Hepatocyte (in vitro differentiated cells): ENCODE measurements around the gene MALAT1. TPM values are rescaled to one million over a fixed set of nuclear protein-coding genes. Genes with fewer than 3 reads are reported as not detected.
"Not testable (repeated sequence)": the region's sequence is repeated elsewhere in the genome, so short reads cannot be mapped to it uniquely, and the experiment has no call there.

Experiments
- DNase-seq: peaks from one replicate; pipeline ENCODE4 v3.0.0-alpha.2; 2016; ENCODE audit warnings: low spot score
- H2AFZ ChIP-seq: fragments of 200-600 bp; sonication (generic); 2 replicates; pipeline ENCODE4 v1.6.0; 2016; ENCODE audit warnings: antibody characterized with exemption, mild to moderate bottlenecking
- H3K27ac ChIP-seq: fragments of 200-600 bp; sonication (generic); 2 replicates; pipeline ENCODE4 v1.5.1; 2016; ENCODE audit warnings: mild to moderate bottlenecking
- H3K27me3 ChIP-seq: fragments of 200-600 bp; sonication (generic); 2 replicates; pipeline ENCODE4 v1.6.1; 2016
- H3K36me3 ChIP-seq: fragments of 200-600 bp; sonication (generic); replicated peaks from 2 replicates; pipeline ENCODE4 v1.5.1; 2016; ENCODE audit warnings: low read depth; ENCODE audit not compliant: insufficient read depth
- H3K4me1 ChIP-seq: fragments of 200-600 bp; sonication (generic); 2 replicates; pipeline ENCODE4 v1.5.1; 2016; ENCODE audit warnings: mild to moderate bottlenecking, moderate library complexity; ENCODE audit not compliant: insufficient read depth
- H3K4me2 ChIP-seq: fragments of 200-600 bp; sonication (generic); 2 replicates; pipeline ENCODE4 v1.6.0; 2016
- H3K4me3 ChIP-seq: fragments of 200-600 bp; sonication (generic); 2 replicates; pipeline ENCODE4 v1.5.1; 2016; ENCODE audit warnings: mild to moderate bottlenecking
- H3K79me2 ChIP-seq: fragments of 200-600 bp; sonication (generic); 2 replicates; pipeline ENCODE4 v1.6.0; 2017; ENCODE audit warnings: mild to moderate bottlenecking
- H3K9me2 ChIP-seq: fragments of 200-600 bp; sonication (generic); replicated peaks from 2 replicates; pipeline ENCODE4 v1.6.0; 2017; ENCODE audit warnings: mild to moderate bottlenecking; ENCODE audit not compliant: insufficient read depth
- H3K9me3 ChIP-seq: fragments of 200-600 bp; sonication (generic); 2 replicates; pipeline ENCODE4 v1.5.1; 2016; ENCODE audit warnings: low read depth, mild to moderate bottlenecking
- H4K20me1 ChIP-seq: fragments of 200-600 bp; sonication (generic); 2 replicates; pipeline ENCODE4 v1.6.0; 2016; ENCODE audit warnings: mild to moderate bottlenecking; ENCODE audit not compliant: insufficient read depth, poor library complexity, severe bottlenecking
- CTCF ChIP-seq: fragments of 200-600 bp; sonication (generic); IDR thresholded peaks from 2 replicates; pipeline ENCODE4 v1.5.1; 2016; ENCODE audit warnings: antibody characterized with exemption, mild to moderate bottlenecking; ENCODE audit not compliant: poor library complexity
- EZH2 ChIP-seq: fragments of 200-600 bp; sonication (generic); IDR thresholded peaks from 2 replicates; pipeline ENCODE4 v1.6.1; 2016; ENCODE audit warnings: antibody characterized with exemption, mild to moderate bottlenecking, borderline replicate concordance
- EZH2phosphoT487 ChIP-seq: fragments of 200-600 bp; sonication (generic); IDR thresholded peaks from one replicate; pipeline ENCODE4 v1.6.1; 2018; ENCODE audit warnings: antibody characterized with exemption, mild to moderate bottlenecking, low read depth, moderate library complexity; ENCODE audit not compliant: unreplicated experiment, severe bottlenecking
- WGBS: methylation state at CpG from one replicate; pipeline ENCODE4 v1.1.6; 2016; ENCODE audit warnings: low lambda C conversion rate; ENCODE audit errors: missing lambda C conversion rate; 5-methylcytosine and 5-hydroxymethylcytosine counted together
- polyA plus RNA-seq: library from polyadenylated mRNA; unstranded; fragments of >200 nt; fragmentation: Nextera tagmentation; extraction: Ambion mirVana; gene quantifications from 2 replicates; pipeline ENCODE4 v1.2.1, GENCODE V29; 2016
- total RNA-seq: library from RNA; depleted of rRNA; stranded (reverse); fragments of >200 nt; gene quantifications from 2 replicates; pipeline ENCODE4 v1.2.3, GENCODE V29; 2014

Gene MALAT1
- total and polyA plus RNA-seq, 2 experiments from 2014 or later = 8,000 to 16,690 TPM

GRCh38 chr11:65516135-65516968 lies 17.5 kb downstream of the MALAT1 start:
- Histone ChIP-seq H2AFZ (no peak overlapping the region), H3K9me2 (no peaks in the 10 kb centered on the region), H4K20me1 (no peaks in the 10 kb centered on the region), H3K4me3 (no peak overlapping the region), H3K27me3 (no peaks in the 10 kb centered on the region), H3K9me3 (no peaks in the 10 kb centered on the region), H3K27ac (no peak overlapping the region), H3K4me2 (no peak overlapping the region), H3K4me1 (peaks cover under 1% of the 10 kb centered on the region), H3K36me3 (no peaks in the 10 kb centered on the region), H3K79me2 (no peaks in the 10 kb centered on the region)
- WGBS = 66% methylated on average over 5 of the region's 5 CpGs
- no peak for DNase-seq
- TF ChIP-seq EZH2phosphoT487 (no peak), CTCF (no peak), EZH2 (no peak)

- H3K9me2 ChIP-seq, H3K27ac ChIP-seq, DNase-seq, H3K36me3 ChIP-seq, H3K4me3 ChIP-seq, H3K9me3 ChIP-seq, H3K4me2 ChIP-seq, H3K27me3 ChIP-seq, H2AFZ ChIP-seq, H3K79me2 ChIP-seq, H4K20me1 ChIP-seq: not testable (repeated sequence)
- H3K4me1 ChIP-seq = peaks cover 18% of the 10 kb centered on the region
- 86% methylated on average over 8 of the region's 8 CpGs for WGBS
Measured at GRCh38 chr11:65518941-65519549, 20.2 kb downstream of the MALAT1 start.

- H3K9me2 ChIP-seq, H3K36me3 ChIP-seq, DNase-seq, H3K9me3 ChIP-seq, H2AFZ ChIP-seq, H3K27me3 ChIP-seq, H3K4me3 ChIP-seq, H4K20me1 ChIP-seq: not testable (repeated sequence)
- 36% methylated on average over 20 of the region's 20 CpGs for WGBS
- peak overlapping the region; percentile 94 for H3K27ac ChIP-seq
- peaks cover 20% of the 10 kb centered on the region for H3K79me2 ChIP-seq
- peak overlapping the region; percentile 72 for H3K4me2 ChIP-seq
- peaks cover 31% of the 10 kb centered on the region for H3K4me1 ChIP-seq
Measured at GRCh38 chr11:65521777-65522521, 23.1 kb downstream of the MALAT1 start.

GRCh38 chr11:65522718-65523630 lies 24.1 kb downstream of the MALAT1 start:
- DNase-seq, H3K36me3 ChIP-seq, H4K20me1 ChIP-seq, H2AFZ ChIP-seq, H3K27me3 ChIP-seq, H3K9me2 ChIP-seq, H3K9me3 ChIP-seq, H3K4me3 ChIP-seq: not testable (repeated sequence)
- Histone ChIP-seq H3K27ac (peak overlapping the region; percentile 94), H3K4me2 (peak overlapping the region; percentile 72), H3K79me2 (peaks cover 30% of the 10 kb centered on the region), H3K4me1 (peaks cover 34% of the 10 kb centered on the region)
- WGBS = 22% methylated on average over 18 of the region's 18 CpGs

GRCh38 chr11:65523631-65523968 lies 24.8 kb downstream of the MALAT1 start:
- Histone ChIP-seq H3K79me2 (peaks cover 33% of the 10 kb centered on the region), H3K4me1 (peaks cover 34% of the 10 kb centered on the region), H3K27ac (peak overlapping the region; percentile 94), H3K4me2 (peak overlapping the region; percentile 72)
- not testable (repeated sequence) for H3K36me3 ChIP-seq, H4K20me1 ChIP-seq, H2AFZ ChIP-seq, H3K27me3 ChIP-seq, H3K9me2 ChIP-seq, H3K9me3 ChIP-seq, DNase-seq, H3K4me3 ChIP-seq
- WGBS = 61% methylated on average over 7 of the region's 7 CpGs
